ENCODE results near the gene CTAGE1.
"Not testable (repeated sequence)": the region's sequence is repeated elsewhere in the genome, so short reads cannot be mapped to it uniquely, and the experiment has no call there.

The CTAGE1 gene

DNA sequence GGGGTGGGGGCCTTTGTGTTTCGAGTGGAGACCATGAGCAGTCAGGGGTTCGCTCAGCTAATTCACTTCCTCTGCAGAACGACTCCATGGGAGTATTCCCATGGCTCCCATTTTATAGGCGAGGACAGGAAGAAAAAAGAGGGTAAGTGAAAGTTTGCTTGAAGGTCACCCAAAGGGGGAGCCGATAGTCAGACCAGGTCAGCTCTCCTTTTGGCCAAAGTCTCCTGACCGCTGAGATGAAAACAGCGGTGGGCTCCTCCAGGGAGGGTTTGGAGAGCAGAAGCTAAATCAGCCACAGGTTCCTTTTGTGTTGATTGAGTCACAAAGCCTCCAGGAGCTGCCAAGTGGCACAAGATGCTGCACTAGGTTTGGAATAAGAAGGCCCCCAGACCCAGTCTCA, 34.1 kb upstream of the CTAGE1 start:
- no peak overlapping the region for H3K4me3 ChIP-seq (ENCODE audit: low read depth, low read length)
- ChIA-PET POLR2A (interaction anchor here (1.2 kb wide), 1 partner anchor 15 kb away, joined by 3 read pairs; no protein-coding TSS in a partner anchor), CTCF (interaction anchor here (2.0 kb wide), 1 partner anchor 111 kb away, joined by 6 read pairs; no protein-coding TSS in a partner anchor)
- no peak for DNase-seq (ENCODE audit: low read depth, low spot score)
- TF ChIP-seq, protein P1, sequence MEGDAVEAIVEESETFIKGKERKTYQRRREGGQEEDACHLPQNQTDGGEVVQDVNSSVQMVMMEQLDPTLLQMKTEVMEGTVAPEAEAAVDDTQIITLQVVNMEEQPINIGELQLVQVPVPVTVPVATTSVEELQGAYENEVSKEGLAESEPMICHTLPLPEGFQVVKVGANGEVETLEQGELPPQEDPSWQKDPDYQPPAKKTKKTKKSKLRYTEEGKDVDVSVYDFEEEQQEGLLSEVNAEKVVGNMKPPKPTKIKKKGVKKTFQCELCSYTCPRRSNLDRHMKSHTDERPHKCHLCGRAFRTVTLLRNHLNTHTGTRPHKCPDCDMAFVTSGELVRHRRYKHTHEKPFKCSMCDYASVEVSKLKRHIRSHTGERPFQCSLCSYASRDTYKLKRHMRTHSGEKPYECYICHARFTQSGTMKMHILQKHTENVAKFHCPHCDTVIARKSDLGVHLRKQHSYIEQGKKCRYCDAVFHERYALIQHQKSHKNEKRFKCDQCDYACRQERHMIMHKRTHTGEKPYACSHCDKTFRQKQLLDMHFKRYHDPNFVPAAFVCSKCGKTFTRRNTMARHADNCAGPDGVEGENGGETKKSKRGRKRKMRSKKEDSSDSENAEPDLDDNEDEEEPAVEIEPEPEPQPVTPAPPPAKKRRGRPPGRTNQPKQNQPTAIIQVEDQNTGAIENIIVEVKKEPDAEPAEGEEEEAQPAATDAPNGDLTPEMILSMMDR (IDR thresholded peaks at IDR 0.05; ENCODE audit: insufficient read depth, low read length, missing control alignments): no peak

DNA sequence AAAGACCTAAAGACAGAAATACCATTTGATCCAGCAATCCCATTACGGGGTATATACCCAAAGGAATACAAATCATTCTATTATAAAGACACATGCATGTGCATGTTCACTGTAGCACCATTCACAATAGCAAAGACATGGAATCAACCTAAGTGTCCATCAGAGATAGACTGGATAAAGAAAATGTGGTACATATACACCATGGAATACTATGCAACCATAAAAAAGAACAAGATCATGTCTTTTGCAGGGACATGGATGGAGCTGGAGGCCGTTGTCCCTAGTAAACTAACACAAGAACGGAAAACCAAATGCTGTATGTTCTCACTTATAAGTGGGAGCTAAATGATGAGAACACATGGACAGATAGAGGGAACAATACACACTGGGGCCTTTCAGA, 33.1 kb upstream of the CTAGE1 start:
- POLR2A ChIA-PET; DNase-seq (ENCODE audit: low read depth, low spot score); H3K4me3 ChIP-seq (ENCODE audit: low read depth, low read length): not testable (repeated sequence)
- CTCF ChIA-PET: interaction anchor here (2.4 kb wide), 1 partner anchor 11 kb away, joined by 11 read pairs; no protein-coding TSS in a partner anchor

DNA sequence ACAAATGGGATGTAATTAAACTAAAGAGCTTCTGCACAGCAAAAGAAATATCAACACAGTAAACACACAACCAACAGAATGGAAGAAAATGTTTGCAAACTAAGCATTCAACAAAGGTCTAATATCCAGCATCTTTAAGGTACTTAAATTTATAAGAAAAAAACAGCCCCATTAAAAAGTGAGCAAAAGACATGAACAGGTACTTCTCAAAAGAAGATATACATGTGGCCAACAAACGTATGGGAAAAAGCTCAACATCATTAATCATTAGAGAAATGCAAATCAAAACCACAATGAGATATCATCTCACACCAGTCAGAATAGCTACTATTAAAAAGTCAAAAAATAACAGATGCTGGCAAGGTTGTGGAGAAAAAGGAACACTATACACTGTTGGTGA, 32.6 kb upstream of the CTAGE1 start:
- CTCF ChIA-PET: interaction anchor here (2.4 kb wide), 1 partner anchor 10 kb away, joined by 11 read pairs; no protein-coding TSS in a partner anchor
- POLR2A ChIA-PET; DNase-seq (ENCODE audit: low read depth, low spot score); H3K4me3 ChIP-seq (ENCODE audit: low read depth, low read length): not testable (repeated sequence)

DNA sequence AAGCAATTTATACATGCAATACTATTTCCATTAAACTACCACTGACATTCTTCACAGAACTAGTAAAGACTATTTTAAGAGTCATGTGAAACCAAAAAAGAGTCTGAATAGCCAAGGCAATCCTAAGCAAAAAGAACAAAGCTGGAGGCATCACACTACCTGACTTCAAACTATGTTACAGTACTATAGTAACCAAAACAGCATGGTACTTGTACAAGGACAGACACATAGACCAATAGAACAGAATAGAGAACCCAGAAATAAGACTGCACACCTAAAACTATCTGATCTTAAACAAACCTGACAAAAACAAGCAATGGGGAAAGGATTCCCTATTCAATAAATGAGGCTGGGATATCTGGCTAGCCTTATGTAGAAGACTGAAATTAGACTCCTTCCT, 32.0 kb upstream of the CTAGE1 start:
- POLR2A ChIA-PET; DNase-seq (ENCODE audit: low read depth, low spot score); H3K4me3 ChIP-seq (ENCODE audit: low read depth, low read length): not testable (repeated sequence)
- CTCF ChIA-PET: interaction anchor here (2.4 kb wide), 1 partner anchor 10 kb away, joined by 11 read pairs; no protein-coding TSS in a partner anchor

DNA sequence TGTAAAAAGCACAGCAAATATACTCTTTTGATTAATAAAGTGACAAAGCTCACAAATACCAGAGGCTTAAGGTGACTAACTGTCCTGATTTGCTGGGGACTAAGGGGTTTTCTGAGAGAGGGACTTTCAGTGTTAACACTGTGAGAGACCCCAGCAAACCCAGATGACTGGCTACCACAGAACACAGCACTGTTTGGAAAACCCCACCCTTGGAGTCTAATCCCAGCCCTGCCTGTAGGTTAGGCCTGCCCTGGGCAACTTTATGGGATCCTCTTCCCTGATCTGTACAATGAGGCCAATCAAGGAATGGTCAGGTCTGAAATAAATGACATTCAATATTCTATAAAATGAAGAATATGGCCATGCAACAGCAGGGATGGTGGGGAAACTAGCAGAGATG, 30.5 kb upstream of the CTAGE1 start:
- no peak for DNase-seq (ENCODE audit: low read depth, low spot score)
- CTCF ChIA-PET: interaction anchor here (0.8 to 0.9 kb wide), 2 partner anchors 9 to 10 kb away, joined by 3 to 4 read pairs; no protein-coding TSS in a partner anchor
- TF ChIP-seq, protein P1 (IDR thresholded peaks at IDR 0.05; ENCODE audit: insufficient read depth, low read length, missing control alignments): no peak
- H3K4me3 ChIP-seq (ENCODE audit: low read depth, low read length): no peak overlapping the region
- POLR2A ChIA-PET: no interaction called here

DNA sequence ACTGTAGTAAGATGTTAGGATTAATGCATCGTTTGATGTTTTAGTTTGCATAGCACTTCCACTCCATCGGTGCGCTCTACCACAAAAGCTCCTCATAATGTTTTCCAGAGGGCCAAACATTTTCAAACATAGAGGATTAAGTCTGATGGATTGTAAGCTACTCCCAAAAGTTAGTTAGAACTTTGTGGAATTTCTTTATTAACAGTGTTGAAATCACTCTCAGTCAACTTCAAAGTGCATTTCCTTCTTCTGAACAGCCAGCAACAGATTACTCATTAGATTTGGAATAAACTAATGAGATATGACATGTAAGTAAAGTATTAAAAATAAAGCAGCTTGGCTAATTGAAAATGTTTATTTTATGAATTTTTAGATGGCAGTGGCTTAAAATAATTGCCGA, 30.1 kb upstream of the CTAGE1 start:
- TF ChIP-seq, protein P1 (IDR thresholded peaks at IDR 0.05; ENCODE audit: insufficient read depth, low read length, missing control alignments): no peak
- DNase-seq (ENCODE audit: low read depth, low spot score): no peak
- ChIA-PET POLR2A (no interaction called here), CTCF (interaction anchor here (0.8 to 0.9 kb wide), 2 partner anchors 9 to 10 kb away, joined by 3 to 4 read pairs; no protein-coding TSS in a partner anchor)
- no peak overlapping the region for H3K4me3 ChIP-seq (ENCODE audit: low read depth, low read length)

DNA sequence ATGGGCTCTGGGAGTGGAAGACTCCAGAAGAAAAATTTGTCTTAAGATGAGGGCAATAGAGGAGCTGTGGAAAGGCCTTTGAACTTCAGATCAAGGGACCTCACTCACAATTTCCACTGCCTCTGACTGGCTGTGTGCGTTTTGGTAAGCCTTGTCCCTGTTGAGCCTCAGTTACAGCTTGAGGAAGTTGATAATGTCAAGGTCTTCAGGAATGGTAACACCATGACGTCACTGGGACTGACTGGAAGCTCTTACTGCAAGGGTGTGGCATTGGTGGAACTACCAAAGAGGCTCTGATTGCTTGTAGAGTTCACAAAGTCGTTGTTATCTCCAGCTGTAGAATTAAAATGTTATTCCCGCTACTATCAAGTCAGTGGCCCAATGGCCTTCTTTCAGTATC, 29.2 kb upstream of the CTAGE1 start:
- DNase-seq (ENCODE audit: low read depth, low spot score): no peak
- H3K4me3 ChIP-seq (ENCODE audit: low read depth, low read length): no peak overlapping the region
- ChIA-PET POLR2A (no interaction called here), CTCF (interaction anchor here (0.6 kb wide), 1 partner anchor 25 kb away, joined by 3 read pairs; no protein-coding TSS in a partner anchor)
- TF ChIP-seq, protein P1 (IDR thresholded peaks at IDR 0.05; ENCODE audit: insufficient read depth, low read length, missing control alignments): no peak

DNA sequence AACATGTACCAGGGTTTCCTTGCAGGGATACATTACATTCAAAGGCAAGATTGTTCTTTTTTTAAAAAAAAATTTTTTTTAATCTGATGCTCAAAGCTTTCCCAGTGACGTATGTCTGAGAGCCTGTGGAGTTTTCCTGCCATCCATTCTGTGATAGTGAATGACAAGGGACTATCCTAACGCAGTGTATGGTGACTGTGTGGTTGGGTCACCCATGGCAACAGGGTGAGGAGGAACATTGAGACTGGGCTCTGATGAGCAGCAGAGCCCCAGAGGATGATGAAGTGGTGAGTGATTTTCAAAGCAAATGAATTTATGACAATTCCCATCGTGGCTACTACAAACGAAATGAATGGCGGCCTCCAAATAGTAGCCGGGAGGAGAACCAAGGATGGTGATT, 28.6 kb upstream of the CTAGE1 start:
- ChIA-PET CTCF (no interaction called here), POLR2A (no interaction called here)

More for the DNA sequence above, 28.6 kb upstream of the CTAGE1 start:
- DNase-seq (ENCODE audit: low read depth, low spot score): no peak
- H3K4me3 ChIP-seq (ENCODE audit: low read depth, low read length): no peak overlapping the region
- TF ChIP-seq, protein P1 (IDR thresholded peaks at IDR 0.05; ENCODE audit: insufficient read depth, low read length, missing control alignments): no peak

Data from AG04449 (cell line).